ENCODE results near the gene DENND4C.
A peak's percentile ranks its signal among the peaks of the same experiment; 100 is the strongest.
"Not testable (repeated sequence)": the region's sequence is repeated elsewhere in the genome, so short reads cannot be mapped to it uniquely, and the experiment has no call there.

DENND4C gene

DNA sequence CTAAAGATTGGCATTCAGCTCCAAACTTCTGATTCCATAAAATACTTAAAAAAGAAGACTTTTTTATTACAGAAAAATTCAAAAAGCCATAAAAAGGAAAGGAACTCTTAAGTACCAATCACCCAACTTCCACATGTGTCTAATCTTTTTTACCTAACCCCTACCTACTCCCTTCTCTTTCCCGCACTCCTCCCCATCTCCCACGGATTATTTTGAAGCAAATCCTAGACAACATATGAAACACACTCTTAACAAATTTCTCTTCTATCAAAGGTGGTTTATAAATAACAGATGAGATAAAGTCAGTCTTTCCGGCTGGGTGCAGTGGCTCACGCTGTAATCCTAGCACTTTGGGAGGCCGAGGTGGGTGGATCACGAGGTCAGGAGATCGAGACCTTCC lies 5.9 kb upstream of the DENND4C start:
- DNase-seq (ENCODE audit: low read depth, low spot score): no peak

DNA sequence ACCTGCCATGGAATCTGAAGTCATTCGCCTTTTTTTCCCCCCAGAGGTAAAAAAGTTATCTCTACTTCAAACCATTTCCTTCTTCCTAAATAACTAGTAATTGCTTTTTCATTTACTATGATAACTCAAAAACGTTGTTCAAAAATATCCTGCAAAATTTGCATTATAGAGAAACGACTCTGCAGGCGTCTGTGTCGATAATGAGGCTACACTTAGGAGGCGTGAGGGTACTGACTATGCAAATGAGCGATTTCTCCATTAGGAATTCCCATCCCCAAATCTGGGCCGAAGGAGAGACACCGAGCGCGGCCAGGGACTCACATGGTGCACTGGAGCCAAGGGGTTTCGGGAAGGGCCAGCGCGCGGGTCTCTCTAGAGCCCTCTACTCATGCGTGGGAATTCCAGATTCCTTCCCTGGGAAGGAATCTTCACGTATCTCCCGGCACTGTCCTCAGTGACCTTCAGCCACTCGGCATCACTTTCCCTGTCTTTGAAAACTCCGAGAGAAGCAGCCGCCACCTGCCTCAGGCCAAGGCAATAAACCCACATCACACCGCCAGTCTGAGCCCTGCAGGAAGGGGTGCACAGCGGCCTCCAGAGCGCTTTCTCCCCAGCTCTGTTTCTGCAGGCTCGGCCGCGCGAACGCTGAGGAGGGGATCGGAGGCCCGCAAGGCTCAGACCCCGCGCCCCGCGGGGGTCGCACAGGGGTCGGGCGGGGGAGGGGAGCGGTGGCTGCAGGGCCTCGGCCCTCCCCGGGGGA lies 718 bp upstream of the DENND4C start:
- peak; percentile 91 for DNase-seq (ENCODE audit: low read depth, low spot score)

DNA sequence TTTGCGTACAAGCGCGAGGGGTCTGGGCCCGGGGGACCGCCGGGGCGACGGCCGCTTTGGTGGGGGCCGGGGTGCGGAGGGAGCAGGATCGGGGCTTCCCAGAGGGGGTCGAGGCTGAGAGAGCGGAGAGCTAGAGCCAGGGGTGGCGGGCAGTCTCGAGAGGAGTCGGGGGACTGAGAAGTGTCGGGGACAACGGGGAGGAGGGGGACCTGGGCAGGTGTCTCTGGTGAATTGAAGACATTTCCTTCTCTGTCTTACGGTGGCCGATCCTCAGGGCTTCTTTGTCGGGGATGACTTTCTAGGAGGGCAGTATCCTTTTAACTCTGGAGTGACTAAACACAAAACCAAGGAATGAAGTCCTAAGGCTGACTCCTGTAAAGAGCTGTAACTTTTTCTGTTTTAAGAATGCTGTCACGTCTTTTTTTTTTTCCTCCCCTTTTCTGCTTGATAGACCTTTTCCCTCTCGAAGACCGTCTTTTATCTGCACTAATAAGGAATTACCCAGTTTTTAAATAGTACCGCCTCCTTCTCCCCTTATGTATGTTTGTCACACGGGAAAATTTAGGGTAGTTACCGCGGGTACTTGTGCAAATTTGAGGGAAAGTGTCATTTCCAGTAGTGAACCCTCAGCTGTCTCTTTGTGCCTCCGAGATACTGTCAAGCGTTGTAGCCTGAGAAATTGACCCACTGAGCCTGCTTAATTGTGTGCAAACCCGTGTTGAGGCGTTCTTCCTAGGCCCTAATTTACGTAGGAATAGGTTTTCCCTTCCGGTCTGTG lies 822 bp downstream of the DENND4C start:
- DNase-seq (ENCODE audit: low read depth, low spot score): peak; percentile 30

DNA sequence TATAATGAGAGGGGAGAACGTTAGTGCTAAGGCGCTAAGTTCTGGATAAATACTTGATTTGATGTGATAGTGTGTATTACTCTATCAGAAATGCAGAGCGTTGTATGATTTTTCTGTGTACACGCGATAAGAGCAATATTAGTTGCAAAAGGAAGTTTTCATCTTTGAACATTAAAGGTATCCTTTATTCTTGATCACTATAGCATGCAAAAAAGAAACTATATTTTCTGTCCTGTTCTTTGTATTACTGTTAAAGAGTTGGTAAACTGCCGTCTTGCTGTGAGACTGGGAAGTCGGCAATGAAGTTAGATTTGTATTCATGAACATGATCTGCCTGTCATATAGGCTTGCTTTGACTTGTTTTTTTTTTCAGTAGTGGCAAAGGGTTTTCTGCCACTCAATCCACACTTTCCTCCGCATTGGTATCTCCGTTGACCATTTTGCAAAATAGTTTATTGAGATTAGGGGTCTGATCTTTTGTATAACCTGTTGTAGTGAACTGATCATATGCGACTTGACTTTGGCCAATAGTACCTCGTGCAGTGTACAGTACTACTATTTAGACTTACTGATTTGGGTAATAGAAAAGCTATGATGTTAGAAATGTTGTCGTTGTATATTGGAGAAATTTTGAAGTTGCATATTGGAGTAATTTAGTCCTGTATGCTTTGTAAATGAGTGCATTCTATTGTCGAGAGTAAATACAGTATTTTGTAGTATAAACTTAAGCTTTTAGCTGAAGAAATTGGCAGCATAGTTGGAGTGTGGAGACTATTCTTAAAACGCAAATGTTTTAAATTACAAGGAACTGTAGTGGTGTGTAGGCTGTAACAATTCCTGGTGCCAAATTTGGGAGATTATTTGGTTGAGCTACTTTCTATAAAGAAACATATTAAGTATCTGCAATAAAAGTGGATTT lies 1.7 kb downstream of the DENND4C start:
- no peak for DNase-seq (ENCODE audit: low read depth, low spot score)

DNA sequence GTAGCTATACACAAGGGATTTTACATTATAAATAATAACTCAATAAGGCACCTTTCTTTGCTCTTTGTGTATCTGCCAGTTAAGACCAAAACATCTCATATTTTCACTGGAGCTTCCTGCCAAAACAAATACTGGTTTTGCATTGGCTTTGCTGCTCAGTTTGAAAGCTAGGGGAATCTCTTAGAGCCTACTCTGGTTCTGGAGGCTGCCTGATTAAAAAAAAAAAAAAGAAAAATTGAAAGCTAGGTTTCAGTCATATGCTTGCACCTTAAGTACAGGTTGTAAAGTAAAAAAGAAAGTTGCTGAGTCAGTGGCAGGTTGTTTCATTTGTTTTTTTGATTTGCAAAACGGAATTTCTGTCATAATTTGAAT lies 2.3 kb downstream of the DENND4C start:
- DNase-seq (ENCODE audit: low read depth, low spot score): no peak

DNA sequence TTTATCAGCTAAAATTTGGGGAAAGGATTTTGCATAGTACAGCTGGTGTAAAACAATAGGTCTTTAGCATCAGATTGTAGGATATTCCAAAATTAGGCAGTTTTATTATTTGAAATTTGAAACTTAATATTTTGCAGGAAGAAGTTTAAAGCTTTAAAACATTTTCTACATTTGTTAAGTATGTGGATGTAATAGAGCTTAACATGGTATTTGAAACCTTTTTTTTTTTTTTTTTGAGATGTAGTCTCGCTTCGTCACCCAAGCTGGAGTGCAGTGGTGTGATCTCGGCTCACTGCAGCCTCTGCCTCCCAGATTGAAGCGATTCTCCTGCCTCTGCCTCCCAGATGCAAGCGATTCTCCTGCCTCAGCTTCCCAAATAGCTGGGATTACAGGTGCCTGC lies 2.9 kb downstream of the DENND4C start:
- no peak for DNase-seq (ENCODE audit: low read depth, low spot score)

DNA sequence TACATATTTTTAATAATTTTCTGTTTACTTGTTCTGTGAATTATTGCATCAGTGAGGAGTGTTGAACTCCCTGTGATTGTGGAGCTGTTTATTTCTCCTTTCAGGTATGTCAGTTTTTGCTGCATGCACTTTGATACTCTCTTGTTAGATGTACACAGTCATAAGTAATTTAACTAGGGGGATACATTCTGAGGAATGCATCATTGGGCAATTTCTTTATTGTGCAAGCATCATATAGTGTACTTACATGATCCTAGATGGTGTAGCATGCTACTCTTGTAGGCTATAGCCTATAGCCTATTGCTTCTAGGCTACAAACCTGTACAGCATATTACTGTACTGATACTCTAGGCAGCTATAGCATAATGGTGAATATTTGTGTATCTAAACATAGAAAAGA lies 9.5 kb downstream of the DENND4C start:
- DNase-seq (ENCODE audit: low read depth, low spot score): no peak

DNA sequence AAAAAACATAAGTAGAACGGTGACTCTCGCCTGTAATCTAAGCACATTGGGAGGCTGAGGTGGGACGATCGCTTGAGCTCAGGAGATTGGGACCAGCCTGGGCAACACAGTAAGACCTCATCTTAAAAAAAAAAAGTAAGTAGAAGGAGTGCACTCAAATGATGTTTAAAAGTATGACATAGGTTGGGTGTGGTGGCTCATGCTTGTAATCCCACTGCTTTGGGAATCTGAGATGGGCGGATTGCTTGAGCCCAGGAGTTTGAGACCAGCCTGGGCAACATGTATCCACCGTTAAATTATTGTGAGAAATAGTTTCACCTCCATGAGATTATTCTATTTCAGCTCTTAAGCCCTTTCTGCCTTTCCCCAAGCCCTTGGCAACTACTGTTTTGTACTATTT lies 11.2 kb downstream of the DENND4C start:
- DNase-seq (ENCODE audit: low read depth, low spot score): no peak

DNA sequence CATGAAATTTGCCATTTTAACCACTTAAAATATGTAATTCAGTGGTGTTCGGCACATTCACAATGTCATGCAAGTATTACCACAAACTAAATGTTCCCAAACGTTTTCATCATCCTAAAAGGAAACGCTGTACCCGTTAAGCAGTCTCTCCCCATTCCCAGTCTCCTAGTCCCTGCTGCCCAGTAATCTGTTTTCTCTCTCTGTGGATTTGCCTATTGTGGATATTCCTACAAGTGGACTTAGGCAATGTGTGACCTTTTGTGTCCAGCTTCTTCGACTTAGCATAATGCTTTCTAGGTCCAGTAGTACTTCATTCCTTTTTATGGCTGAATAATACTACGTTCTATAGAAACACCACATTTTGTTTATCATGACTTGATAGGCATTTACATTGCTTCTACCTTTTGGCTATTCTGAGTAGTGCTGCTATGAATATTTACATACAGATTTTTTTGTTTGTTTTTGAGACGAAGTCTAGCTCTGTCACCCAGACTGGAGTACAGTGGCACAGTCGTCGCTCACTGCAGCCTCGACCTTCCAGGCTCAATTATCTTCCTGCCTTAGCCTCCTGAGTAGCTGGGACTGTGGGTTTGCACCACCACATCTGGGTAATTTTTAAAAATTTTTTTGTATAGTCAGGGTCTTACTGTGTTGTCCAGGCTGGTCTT lies 13.0 kb downstream of the DENND4C start:
- no peak for DNase-seq (ENCODE audit: low read depth, low spot score)

DNA sequence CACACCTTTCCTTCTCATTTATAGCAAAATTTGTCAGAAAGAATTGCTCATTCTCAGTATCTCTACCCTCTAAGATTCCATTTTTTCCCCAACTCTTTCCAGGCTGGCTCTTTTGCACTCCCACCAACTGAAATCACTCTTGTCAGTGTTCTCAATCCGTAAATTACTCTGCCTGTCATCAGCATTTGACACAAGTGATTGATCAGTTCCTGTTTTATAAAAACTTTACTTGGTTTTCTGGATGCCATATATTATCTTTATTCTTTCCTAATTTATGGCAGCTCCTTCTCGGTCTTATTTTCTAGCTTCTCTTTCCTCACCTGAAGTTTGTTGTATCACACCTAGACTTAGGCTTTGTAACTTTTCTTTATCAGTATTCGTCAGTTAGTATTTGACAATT lies 16.4 kb downstream of the DENND4C start:
- no peak for DNase-seq (ENCODE audit: low read depth, low spot score)

DNA sequence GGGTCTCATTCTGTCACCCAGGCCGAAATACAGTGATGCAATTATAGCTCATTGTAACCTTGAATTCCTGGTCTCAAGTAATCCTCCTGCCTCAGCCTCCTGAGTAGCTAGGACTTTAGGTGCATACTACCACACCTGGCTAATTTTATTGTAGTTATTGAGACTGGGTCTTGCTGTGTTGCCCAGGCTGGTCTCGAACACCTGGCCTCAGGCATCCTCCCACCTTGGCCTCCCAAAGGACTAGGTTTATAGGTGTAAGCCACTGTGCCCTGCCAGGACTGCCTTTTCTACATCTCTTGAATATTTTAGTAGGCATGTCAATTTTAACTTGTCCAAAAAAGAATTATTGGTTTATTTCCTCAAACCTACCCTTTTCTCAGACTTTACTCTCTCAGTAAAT lies 16.9 kb downstream of the DENND4C start:
- DNase-seq (ENCODE audit: low read depth, low spot score): no peak

DNA sequence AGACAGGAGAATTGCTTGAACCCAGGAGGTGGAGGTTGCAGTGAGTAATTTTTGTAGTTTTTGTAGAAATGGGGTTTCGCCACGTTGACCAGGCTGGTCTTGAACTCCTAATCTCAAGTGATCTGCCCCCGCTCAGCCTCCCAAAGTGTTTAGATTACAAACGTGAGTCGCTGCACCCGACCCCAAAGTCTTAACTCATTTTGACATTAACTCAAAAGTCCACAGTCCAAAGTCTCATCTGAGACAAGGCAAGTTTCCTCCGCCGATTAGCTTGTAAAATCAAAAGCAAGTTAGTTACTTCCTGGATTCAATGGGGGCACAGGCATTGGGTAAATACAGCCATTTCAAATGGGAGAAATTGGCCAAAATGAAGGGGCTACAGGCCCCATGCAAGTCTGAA lies 19.9 kb downstream of the DENND4C start:
- not testable (repeated sequence) for DNase-seq (ENCODE audit: low read depth, low spot score)

DNA sequence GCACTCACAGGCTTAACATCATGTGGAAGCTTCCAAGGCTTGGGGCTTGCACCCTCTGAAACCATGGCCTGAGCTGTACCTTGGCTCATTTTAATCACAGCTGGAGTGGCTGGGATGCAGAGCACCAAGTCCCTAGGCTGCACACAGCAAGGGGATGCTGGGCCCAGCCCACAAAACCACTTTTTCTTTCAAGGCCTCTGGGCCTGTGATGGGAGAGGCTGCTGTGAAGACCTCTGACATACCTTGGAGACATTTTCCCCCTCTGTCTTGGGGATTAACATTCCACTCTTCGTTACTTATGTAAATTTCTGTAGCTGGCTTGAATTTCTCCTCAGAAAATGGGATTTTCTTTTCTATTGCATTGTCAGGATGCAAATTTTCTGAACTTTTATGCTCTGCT lies 20.7 kb downstream of the DENND4C start:
- peak; percentile 49 for DNase-seq (ENCODE audit: low read depth, low spot score)

DNA sequence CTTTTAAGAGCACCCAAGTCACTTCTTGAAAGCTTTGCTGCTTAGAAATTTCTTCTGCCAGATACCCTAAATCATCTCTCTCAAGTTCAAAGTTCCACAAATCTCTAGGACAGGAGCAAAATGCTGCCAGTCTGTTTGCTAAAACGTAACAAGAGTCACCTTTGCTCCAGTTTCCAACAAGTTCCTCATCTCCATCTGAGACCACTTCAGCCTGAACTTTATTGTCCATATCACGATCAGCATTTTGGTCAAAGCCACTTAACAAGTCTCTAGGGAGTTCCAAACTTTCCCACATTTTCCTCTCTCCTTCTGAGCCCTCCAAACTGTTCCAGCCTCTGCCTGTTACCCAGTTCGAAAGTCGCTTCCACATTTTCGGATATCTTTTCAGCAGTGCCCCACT lies 21.1 kb downstream of the DENND4C start:
- DNase-seq (ENCODE audit: low read depth, low spot score): not testable (repeated sequence)

DNA sequence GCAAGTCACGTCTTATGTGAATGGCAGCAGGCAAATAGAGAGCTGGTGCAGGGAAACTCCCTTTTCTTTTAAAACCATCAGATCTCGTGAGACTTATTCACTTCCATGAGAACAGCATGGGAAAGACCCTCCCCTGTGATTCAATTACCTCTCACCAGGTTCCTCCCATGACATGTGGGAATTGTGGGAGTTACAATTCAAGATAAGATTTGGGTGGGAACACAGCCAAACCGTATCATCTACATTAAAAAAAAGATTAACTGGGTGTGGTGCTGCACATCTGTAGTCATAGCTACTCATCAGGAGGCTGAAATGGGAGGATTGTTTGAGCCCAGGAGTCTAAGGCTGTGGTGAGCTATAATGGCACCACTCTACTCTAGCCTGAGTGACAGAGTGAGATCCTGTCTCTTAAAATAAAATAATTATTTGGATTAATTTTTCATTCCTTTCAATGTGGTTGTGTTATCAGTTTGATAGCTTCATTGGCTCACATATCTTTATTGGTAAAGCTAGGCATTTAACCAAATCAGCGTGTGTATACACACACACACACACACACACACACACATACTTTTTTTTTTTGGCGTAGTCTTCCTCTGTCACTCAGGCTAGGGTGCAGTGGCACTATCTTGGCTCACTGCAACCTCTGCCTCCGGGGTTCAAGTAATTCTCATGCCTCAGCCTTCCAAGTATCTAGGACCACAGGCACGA lies 21.8 kb downstream of the DENND4C start:
- no peak for DNase-seq (ENCODE audit: low read depth, low spot score)

DNA sequence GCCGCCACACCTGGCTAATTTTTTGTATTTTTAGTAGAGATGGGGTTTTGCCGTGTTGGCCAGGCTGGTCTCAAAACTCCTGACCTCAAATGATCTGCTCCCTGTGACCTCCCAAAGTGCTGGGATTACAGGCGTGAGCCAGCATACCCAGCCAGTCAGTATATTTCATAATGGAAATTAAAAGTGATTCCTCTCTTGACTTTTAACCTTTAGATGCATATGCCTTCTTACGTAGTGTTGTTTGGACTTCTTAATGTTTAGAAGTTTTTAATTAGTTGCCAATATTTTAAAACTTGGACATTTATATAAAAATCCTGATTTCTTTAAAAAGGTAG lies 22.4 kb downstream of the DENND4C start:
- no peak for DNase-seq (ENCODE audit: low read depth, low spot score)

DNA sequence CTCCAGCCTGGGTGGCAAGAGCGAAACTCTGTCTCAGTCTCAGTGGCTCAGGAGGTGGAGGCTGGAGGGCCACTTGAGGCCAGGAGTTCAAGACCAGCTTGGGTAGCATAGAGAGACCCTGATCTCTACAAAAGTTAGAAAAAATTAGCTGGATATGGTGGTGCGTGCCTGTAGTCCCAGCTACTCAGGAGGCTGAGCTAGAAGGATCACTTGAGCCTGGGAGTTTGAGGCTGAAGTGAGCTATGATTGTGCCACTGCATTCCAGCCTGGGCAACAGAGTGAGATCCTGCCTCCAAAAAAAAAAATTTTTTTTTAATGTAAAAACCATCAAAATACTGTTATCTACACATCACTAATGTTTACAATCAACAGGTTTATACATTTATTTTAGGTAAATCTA lies 24.6 kb downstream of the DENND4C start:
- no peak for DNase-seq (ENCODE audit: low read depth, low spot score)

DNA sequence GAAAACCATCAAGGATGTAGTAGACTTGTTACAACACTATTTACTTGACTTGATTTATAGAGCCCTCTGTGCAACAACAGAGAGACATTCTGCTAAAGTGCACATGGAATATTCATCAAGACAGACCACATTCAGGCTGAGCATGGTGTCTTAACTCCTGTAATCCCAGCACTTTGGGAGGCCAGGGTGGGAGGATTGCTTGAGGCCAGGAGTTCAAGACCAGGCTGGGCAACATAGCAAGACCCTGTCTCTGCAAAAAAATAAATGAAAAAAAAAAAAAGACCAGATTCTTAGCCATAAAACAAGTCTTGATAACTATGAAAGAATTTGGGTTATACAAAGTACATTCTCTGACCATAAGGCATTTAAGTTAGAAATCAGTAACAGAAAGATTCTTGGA lies 25.3 kb downstream of the DENND4C start:
- DNase-seq (ENCODE audit: low read depth, low spot score): no peak

DNA sequence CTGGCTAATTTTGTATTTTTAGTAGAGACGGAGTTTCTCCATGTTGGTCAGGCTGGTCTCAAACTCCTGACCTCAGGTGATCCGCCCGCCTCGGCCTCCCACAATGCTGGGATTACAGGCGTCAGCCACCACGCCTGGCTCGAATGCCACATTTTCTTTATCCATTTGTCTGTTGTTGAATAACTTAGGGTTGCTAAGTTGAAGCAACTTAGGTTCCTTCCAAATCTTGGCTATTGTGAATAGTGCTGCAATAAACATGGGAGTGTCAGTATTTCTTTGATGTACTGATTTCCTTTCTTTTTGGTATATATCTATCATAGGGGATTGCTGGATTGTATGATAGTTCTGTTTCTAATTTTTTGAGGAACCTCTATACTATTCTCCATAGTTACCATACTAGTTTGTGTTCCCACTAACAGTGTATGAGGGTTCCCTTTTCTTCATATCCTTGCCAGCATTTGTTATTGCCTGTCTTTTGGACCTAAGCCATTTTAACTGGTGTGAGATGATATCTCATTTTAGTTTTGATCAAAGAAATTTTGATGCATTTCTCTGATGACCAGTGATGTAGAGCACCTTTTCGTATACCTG lies 29.3 kb downstream of the DENND4C start:
- DNase-seq (ENCODE audit: low read depth, low spot score): not testable (repeated sequence)

DNA sequence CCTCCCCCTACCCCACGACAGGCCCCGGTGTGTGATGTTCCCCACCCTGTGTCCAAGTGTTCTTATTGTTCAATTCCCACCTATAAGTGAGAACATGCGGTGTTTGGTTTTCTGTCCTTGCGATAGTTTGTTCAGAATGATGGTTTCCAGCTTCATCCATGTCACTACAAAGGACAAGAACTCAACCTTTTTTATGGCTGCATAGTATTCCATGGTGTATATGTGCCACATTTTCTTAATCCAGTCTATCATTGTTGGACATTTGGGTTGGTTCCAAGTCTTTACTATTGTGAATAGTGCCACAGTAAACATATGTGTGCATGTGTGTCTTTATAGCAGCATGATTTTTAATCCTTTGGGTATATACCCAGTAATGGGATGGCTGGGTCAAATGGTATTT lies 35.1 kb downstream of the DENND4C start:
- DNase-seq (ENCODE audit: low read depth, low spot score): not testable (repeated sequence)
